Sigmoid colon (tissue), 7 donors: ENCODE data around the gene LMBR1. TPM values are rescaled to one million over a fixed set of nuclear protein-coding genes. Genes with fewer than 3 reads are reported as not detected.
"Not testable (repeated sequence)": the region's sequence is repeated elsewhere in the genome, so short reads cannot be mapped to it uniquely, and the experiment has no call there.

Experiments used
- DNase-seq: peaks from one replicate; pipeline ENCODE4 v3.0.0-alpha.2; 2019
- H3K27ac ChIP-seq, 4 donors: fragments of 200-600 bp; sonication (generic); one replicate each; pipeline ENCODE4 v1.5.1; 2016 to 2019; ENCODE audit warnings: mild to moderate bottlenecking in 1 of 4
- H3K27me3 ChIP-seq, 3 donors: fragments of 200-600 bp; sonication (generic); one replicate each; pipeline ENCODE4 v1.5.1; 2019; ENCODE audit warnings: mild to moderate bottlenecking in 1 of 3
- H3K36me3 ChIP-seq, 4 donors: fragments of 200-600 bp; sonication (generic); one replicate each; pipeline ENCODE4 v1.5.1; 2016 to 2019
- H3K4me1 ChIP-seq, 4 donors: fragments of 200-600 bp; sonication (generic); one replicate each; pipeline ENCODE4 v1.5.1; 2017 to 2019
- H3K4me3 ChIP-seq, 4 donors: fragments of 200-600 bp; sonication (generic); one replicate each; pipeline ENCODE4 v1.5.1; 2017 to 2019; ENCODE audit warnings: mild to moderate bottlenecking in 2 of 4, moderate library complexity in 1 of 4
- H3K9me3 ChIP-seq, 4 donors: fragments of 200-600 bp in 3 of 4; sonication (generic) in 3 of 4; one replicate each; pipeline versions ENCODE4 v1.5.1 to v1.6.1; 2013 to 2019
- EP300 ChIP-seq, 4 donors: sonication (generic); formaldehyde crosslinking; IDR thresholded peaks; one replicate each; pipeline ENCODE4 v1.6.1; 2017; ENCODE audit warnings: antibody characterized with exemption in 4 of 4
- POLR2A ChIP-seq, 2 donors: fragments of 450-650 bp; IDR thresholded peaks; one replicate each; pipeline ENCODE4 v1.6.1; 2016; ENCODE audit warnings: antibody characterized with exemption in 2 of 2, mild to moderate bottlenecking in 2 of 2, moderate library complexity in 2 of 2
- POLR2AphosphoS5 ChIP-seq, 4 donors: sonication (generic); formaldehyde crosslinking; IDR thresholded peaks; one replicate each; pipeline ENCODE4 v1.6.1; 2017; ENCODE audit warnings: antibody characterized with exemption in 4 of 4
- WGBS, 2 donors: extraction: QIAGEN DNeasy Blood & Tissue Kit; methylation state at CpG; one replicate each; pipeline ENCODE4 v1.1.7; 2013; 5-methylcytosine and 5-hydroxymethylcytosine counted together
- intact Hi-C: fragments of 100-400 bp; cut with DNase I; formaldehyde crosslinking; loops from one replicate; pipeline ENCODE4 v1.15.1; 2023
- polyA plus RNA-seq, 3 donors: library from polyadenylated mRNA; stranded (reverse); fragments of 200-250 nt; gene quantifications; one replicate each; pipeline ENCODE4 v1.2.3, GENCODE V29; 2013
- total RNA-seq, 4 donors: library from RNA; depleted of rRNA; stranded (reverse); fragments of >200 nt; gene quantifications; one replicate each; pipeline ENCODE4 v1.1.0, GENCODE V29; 2016
- TF ChIP-seq, protein P1 (sequence below), 4 experiments: fragments of 450-650 bp in 3 of 4; fragments of 200-600 bp in 1 of 4; IDR thresholded peaks; one replicate each; pipeline ENCODE4 v1.5.1; 2016 to 2019; ENCODE audit warnings: antibody characterized with exemption in 4 of 4, mild to moderate bottlenecking in 3 of 4, moderate library complexity in 2 of 4
- donor health status: healthy with polysubstance abuse.
- donor health status: Bipolar disorder and iron deficiency.
- donor health status: healthy.

LMBR1 gene
- total and polyA plus RNA-seq, 7 donors: 2.5 to 60.9 (median 43.9) TPM

DNA sequence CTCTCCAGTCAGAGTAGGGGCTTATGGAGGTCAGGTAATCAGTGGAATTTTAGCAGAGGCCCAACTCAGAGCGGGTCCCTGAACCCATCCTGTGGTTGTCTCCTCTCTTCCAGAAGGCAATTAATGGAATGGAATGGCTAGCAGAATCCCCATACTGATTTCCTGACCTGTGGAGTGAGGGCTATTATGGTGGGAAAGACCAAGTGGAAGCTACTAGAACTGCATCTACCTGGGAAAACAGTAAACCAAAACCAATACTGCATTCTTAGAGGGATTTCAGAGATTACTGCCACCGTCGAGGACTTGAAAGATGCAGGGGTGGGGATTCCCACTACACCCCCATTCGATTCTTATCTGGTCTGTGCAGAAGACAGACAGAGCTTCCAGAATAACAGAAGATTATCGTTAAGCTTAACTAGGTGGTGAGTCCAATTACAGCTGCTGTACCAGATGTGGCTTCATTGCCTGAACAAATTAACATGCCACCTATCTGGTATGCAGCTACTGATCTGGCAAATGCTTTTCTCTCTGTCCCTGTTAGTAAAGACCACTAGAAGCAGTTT is 73.2 kb downstream of the LMBR1 start:
- Histone ChIP-seq H3K27me3 (no peaks in the 10 kb centered on the region), H3K4me3 (no peak overlapping the region), H3K36me3 (no peaks in the 10 kb centered on the region), H3K9me3 (no peaks in the 10 kb centered on the region), H3K4me1 (no peaks in the 10 kb centered on the region), H3K27ac (no peak overlapping the region)
- intact Hi-C loops: no loop called here
- DNase-seq: no peak
- TF ChIP-seq POLR2AphosphoS5 (IDR thresholded peaks at IDR 0.05): no peak
- no peak for TF ChIP-seq EP300 (IDR thresholded peaks at IDR 0.05)
- TF ChIP-seq, protein P1, sequence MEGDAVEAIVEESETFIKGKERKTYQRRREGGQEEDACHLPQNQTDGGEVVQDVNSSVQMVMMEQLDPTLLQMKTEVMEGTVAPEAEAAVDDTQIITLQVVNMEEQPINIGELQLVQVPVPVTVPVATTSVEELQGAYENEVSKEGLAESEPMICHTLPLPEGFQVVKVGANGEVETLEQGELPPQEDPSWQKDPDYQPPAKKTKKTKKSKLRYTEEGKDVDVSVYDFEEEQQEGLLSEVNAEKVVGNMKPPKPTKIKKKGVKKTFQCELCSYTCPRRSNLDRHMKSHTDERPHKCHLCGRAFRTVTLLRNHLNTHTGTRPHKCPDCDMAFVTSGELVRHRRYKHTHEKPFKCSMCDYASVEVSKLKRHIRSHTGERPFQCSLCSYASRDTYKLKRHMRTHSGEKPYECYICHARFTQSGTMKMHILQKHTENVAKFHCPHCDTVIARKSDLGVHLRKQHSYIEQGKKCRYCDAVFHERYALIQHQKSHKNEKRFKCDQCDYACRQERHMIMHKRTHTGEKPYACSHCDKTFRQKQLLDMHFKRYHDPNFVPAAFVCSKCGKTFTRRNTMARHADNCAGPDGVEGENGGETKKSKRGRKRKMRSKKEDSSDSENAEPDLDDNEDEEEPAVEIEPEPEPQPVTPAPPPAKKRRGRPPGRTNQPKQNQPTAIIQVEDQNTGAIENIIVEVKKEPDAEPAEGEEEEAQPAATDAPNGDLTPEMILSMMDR (IDR thresholded peaks at IDR 0.05): no peak
- no peak for TF ChIP-seq POLR2A (IDR thresholded peaks at IDR 0.05)
- WGBS, 2 donors: 89 to 94% methylated on average over 5 of the region's 5 CpGs

DNA sequence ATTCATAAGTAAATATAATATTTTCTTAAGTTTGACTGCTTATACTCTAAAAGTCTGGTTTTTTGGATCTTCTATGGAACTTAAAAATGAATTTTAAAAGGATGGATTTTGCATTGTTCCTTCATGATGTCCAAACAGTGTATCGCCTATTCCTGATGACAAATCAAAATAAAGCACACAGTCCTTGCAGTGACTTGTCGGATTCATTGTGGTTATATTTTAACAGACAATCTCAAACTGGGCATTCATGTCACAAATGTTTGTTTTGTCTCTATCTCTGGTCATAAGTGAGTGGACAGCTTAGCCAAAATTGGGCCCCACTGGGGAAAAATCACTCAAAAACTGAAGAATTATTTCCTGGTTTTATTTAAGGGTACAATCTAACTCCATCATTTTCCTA is 74.8 kb downstream of the LMBR1 start:
- Histone ChIP-seq H3K4me1 (no peaks in the 10 kb centered on the region), H3K36me3 (no peaks in the 10 kb centered on the region), H3K27me3 (no peaks in the 10 kb centered on the region), H3K4me3 (no peak overlapping the region), H3K9me3 (no peaks in the 10 kb centered on the region), H3K27ac (no peak overlapping the region)
- TF ChIP-seq, protein P1 (IDR thresholded peaks at IDR 0.05): no peak
- TF ChIP-seq POLR2A (IDR thresholded peaks at IDR 0.05): no peak
- no peak for TF ChIP-seq EP300 (IDR thresholded peaks at IDR 0.05)
- TF ChIP-seq POLR2AphosphoS5 (IDR thresholded peaks at IDR 0.05): no peak
- WGBS, 2 donors: 64 to 83% methylated on average over 2 of the region's 2 CpGs
- intact Hi-C loops: no loop called here
- DNase-seq: no peak

DNA sequence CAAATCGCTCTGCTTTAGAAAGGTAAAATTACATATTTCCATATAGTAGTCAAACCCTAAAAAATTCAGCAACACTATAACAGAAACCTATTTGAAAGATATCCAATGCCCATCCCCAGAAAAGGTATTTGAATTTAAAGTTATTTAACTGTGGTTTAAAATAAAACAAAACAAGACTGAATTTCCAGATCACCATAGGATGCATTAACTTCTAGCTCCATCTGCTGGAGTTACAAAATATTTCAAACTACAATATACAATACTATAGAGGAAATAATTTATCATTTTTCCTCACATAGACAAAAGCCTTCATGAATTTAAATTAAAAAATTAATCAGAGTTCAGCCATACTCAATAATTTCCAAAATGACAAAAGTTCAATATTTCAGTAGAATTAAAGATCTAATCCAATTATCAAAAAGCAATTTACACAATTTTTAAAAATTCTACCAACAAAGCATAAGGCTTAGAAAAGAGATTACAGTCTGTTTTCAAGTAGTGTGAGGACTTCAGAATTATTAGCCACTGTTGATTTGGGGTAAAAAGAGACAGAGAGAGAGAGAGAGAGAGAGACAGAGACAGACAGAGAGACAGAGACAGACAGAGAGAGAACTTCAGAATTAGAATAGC is 75.9 kb downstream of the LMBR1 start:
- Histone ChIP-seq H3K9me3 (no peaks in the 10 kb centered on the region), H3K4me1 (no peaks in the 10 kb centered on the region), H3K27me3 (no peaks in the 10 kb centered on the region), H3K36me3 (no peaks in the 10 kb centered on the region), H3K27ac (no peak overlapping the region), H3K4me3 (no peak overlapping the region)
- no peak for TF ChIP-seq POLR2A (IDR thresholded peaks at IDR 0.05)
- TF ChIP-seq, protein P1 (IDR thresholded peaks at IDR 0.05): no peak
- no peak for TF ChIP-seq POLR2AphosphoS5 (IDR thresholded peaks at IDR 0.05)
- TF ChIP-seq EP300 (IDR thresholded peaks at IDR 0.05): no peak
- intact Hi-C loops: no loop called here
- no peak for DNase-seq
- WGBS, 2 donors: 99% methylated on average over 1 of the region's 1 CpG

DNA sequence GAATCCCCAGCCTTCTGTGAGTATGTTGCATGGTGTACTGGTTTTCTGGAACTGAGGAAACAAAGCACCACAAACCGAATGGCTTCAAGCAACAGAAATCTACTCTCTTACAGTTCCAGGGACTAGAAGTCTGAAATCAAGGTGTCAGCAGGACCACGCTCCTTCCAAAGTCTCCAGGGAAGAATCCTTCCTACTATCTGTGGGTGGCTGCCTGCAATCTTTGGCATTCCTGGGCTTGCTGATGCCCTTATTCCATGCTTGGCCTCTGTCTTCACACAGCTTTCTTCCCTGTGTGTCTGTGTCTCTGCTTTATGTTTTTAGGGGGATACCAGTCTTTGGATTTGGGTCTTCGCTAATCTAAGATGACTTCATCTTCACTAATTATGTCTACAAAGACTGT is 81.3 kb downstream of the LMBR1 start:
- H3K9me3 ChIP-seq: no peaks in the 10 kb centered on the region
- intact Hi-C loops: no loop called here
- TF ChIP-seq, protein P1 (IDR thresholded peaks at IDR 0.05): no peak
- TF ChIP-seq POLR2AphosphoS5 (IDR thresholded peaks at IDR 0.05): no peak
- TF ChIP-seq POLR2A (IDR thresholded peaks at IDR 0.05): no peak
- no peak for TF ChIP-seq EP300 (IDR thresholded peaks at IDR 0.05)
- WGBS, 2 donors: 96 to 97% methylated on average over 3 of the region's 3 CpGs
- H3K4me3 ChIP-seq: no peak overlapping the region
- H3K36me3 ChIP-seq: peaks cover 0 to 4% (median 0%) of the 10 kb centered on the region in 4 donors
- no peak for DNase-seq
- no peaks in the 10 kb centered on the region for H3K4me1 ChIP-seq
- H3K27ac ChIP-seq: no peak overlapping the region
- no peaks in the 10 kb centered on the region for H3K27me3 ChIP-seq

DNA sequence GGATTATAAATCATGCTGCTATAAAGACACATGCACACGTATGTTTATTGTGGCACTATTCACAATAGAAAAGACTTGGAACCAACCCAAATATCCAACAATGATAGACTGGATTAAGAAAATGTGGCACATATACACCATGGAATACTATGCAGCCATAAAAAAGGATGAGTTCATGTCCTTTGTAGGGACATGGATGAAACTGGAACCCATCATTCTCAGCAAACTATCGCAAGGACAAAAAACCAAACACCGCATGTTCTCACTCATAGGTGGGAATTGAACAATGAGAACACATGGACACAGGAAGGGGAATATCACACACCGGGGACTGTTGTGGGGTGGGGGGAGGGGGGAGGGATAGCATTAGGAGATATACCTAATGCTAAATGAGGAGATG is 89.3 kb downstream of the LMBR1 start:
- not testable (repeated sequence) for H3K4me3 ChIP-seq

More for the DNA sequence above, 89.3 kb downstream of the LMBR1 start:
- H3K27ac ChIP-seq, intact Hi-C loops, H3K9me3 ChIP-seq, H3K27me3 ChIP-seq, H3K4me1 ChIP-seq, DNase-seq: not testable (repeated sequence)
- WGBS, 2 donors: 77 to 94% methylated on average over 3 to 4 of the region's 4 CpGs
- peaks cover 0 to 13% (median 0%) of the 10 kb centered on the region in 4 donors for H3K36me3 ChIP-seq
